ENCODE data around the gene DBNDD1.

DBNDD1 gene

GRCh38 chr16:89986600-89986999, 32.7 kb downstream of the DBNDD1 start:
- no peak for DNase-seq (ENCODE audit: extremely low spot score)
- ChIA-PET CTCF (no interaction called here), POLR2A (interaction anchor here (1.0 kb wide), 1 partner anchor 15 kb away, joined by 3 read pairs; no protein-coding TSS in a partner anchor)
- TF ChIP-seq SP1 (IDR thresholded peaks at IDR 0.05): no peak
- no peak for TF ChIP-seq FOXM1 (IDR thresholded peaks at IDR 0.05; ENCODE audit: borderline replicate concordance)
- TF ChIP-seq, protein P1, sequence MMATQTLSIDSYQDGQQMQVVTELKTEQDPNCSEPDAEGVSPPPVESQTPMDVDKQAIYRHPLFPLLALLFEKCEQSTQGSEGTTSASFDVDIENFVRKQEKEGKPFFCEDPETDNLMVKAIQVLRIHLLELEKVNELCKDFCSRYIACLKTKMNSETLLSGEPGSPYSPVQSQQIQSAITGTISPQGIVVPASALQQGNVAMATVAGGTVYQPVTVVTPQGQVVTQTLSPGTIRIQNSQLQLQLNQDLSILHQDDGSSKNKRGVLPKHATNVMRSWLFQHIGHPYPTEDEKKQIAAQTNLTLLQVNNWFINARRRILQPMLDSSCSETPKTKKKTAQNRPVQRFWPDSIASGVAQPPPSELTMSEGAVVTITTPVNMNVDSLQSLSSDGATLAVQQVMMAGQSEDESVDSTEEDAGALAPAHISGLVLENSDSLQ (IDR thresholded peaks at IDR 0.05): no peak
- TF ChIP-seq SUZ12 (IDR thresholded peaks at IDR 0.05): no peak
- TF ChIP-seq BHLHE40 (IDR thresholded peaks at IDR 0.05; ENCODE audit: borderline replicate concordance): no peak
- TF ChIP-seq HDGF (IDR thresholded peaks at IDR 0.05; ENCODE audit: borderline replicate concordance): no peak
- no peak for TF ChIP-seq LEF1 (IDR thresholded peaks at IDR 0.05; ENCODE audit: borderline replicate concordance)
- TF ChIP-seq ARNT (IDR thresholded peaks at IDR 0.05): no peak
- no peak for TF ChIP-seq NFRKB (IDR thresholded peaks at IDR 0.05)
- TF ChIP-seq FOXA1 (IDR thresholded peaks at IDR 0.05): no peak
- no peak for TF ChIP-seq ZNF384 (IDR thresholded peaks at IDR 0.05)
- TF ChIP-seq FOXK2 (IDR thresholded peaks at IDR 0.05): no peak
- TF ChIP-seq L3MBTL2 (conservative IDR thresholded peaks at IDR 0.05): no peak
- TF ChIP-seq TARDBP (IDR thresholded peaks at IDR 0.05): no peak
- no peak for TF ChIP-seq CTBP1 (IDR thresholded peaks at IDR 0.05; ENCODE audit: borderline replicate concordance)

DNA sequence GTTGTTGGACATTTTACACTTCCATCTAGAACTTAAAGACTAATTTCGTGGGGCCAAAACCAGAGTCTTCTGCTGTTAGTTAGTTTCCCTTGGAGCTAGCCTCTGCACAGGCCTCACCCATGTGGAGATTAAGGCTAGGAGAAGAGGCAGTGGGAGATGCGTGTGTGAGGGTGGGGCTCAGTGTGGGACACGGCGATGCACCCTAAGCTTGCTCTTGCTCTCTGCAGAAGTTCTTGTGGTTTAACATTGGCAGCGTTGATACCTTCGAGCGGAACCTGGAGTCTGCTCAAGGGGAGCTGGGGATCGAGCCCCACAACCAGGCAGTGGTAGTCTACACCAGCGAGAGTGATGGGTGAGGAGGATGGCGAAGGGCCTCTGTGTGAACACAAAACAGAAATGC, 34.0 kb downstream of the DBNDD1 start:
- ChIA-PET CTCF (no interaction called here), POLR2A (interaction anchor here (2.3 kb wide), 1 partner anchor 13 kb away, joined by 9 read pairs; no protein-coding TSS in a partner anchor)
- TF ChIP-seq FOXK2 (IDR thresholded peaks at IDR 0.05) (no peak), CTBP1 (IDR thresholded peaks at IDR 0.05; ENCODE audit: borderline replicate concordance) (no peak), HDGF (IDR thresholded peaks at IDR 0.05; ENCODE audit: borderline replicate concordance) (no peak), FOXM1 (IDR thresholded peaks at IDR 0.05; ENCODE audit: borderline replicate concordance) (no peak), ELF4 (IDR thresholded peaks at IDR 0.05) (no peak), L3MBTL2 (conservative IDR thresholded peaks at IDR 0.05) (no peak), ZNF384 (IDR thresholded peaks at IDR 0.05) (no peak), BHLHE40 (IDR thresholded peaks at IDR 0.05; ENCODE audit: borderline replicate concordance) (no peak)
- no peak for DNase-seq (ENCODE audit: extremely low spot score)

- ChIA-PET CTCF (no interaction called here), POLR2A (interaction anchor here (2.3 kb wide), 1 partner anchor 12 kb away, joined by 9 read pairs; no protein-coding TSS in a partner anchor)
- TF ChIP-seq, protein P1 (IDR thresholded peaks at IDR 0.05): no peak
- TF ChIP-seq TARDBP (IDR thresholded peaks at IDR 0.05) (no peak), FOXK2 (IDR thresholded peaks at IDR 0.05) (no peak), ARNT (IDR thresholded peaks at IDR 0.05) (no peak), FOXM1 (IDR thresholded peaks at IDR 0.05; ENCODE audit: borderline replicate concordance) (no peak), HDGF (IDR thresholded peaks at IDR 0.05; ENCODE audit: borderline replicate concordance) (no peak), L3MBTL2 (conservative IDR thresholded peaks at IDR 0.05) (no peak), NFRKB (IDR thresholded peaks at IDR 0.05) (no peak), FOXA1 (IDR thresholded peaks at IDR 0.05) (no peak), SP1 (IDR thresholded peaks at IDR 0.05) (no peak), BHLHE40 (IDR thresholded peaks at IDR 0.05; ENCODE audit: borderline replicate concordance) (no peak), LEF1 (IDR thresholded peaks at IDR 0.05; ENCODE audit: borderline replicate concordance) (no peak), ELF4 (IDR thresholded peaks at IDR 0.05) (no peak), ZNF384 (IDR thresholded peaks at IDR 0.05) (no peak), CTBP1 (IDR thresholded peaks at IDR 0.05; ENCODE audit: borderline replicate concordance) (no peak), SUZ12 (IDR thresholded peaks at IDR 0.05) (no peak)
- DNase-seq (ENCODE audit: extremely low spot score): no peak
Observed at GRCh38 chr16:89984216-89984615, 35.0 kb downstream of the DBNDD1 start.

GRCh38 chr16:89983536-89983935, 35.7 kb downstream of the DBNDD1 start:
- POLR2A ChIA-PET: interaction anchor here (2.3 kb wide), 1 partner anchor 11 kb away, joined by 9 read pairs; no protein-coding TSS in a partner anchor
- no peak for DNase-seq (ENCODE audit: extremely low spot score)
- no peak for TF ChIP-seq FOXM1 (IDR thresholded peaks at IDR 0.05; ENCODE audit: borderline replicate concordance)
- TF ChIP-seq CTBP1 (IDR thresholded peaks at IDR 0.05; ENCODE audit: borderline replicate concordance): no peak
- TF ChIP-seq, protein P1 (IDR thresholded peaks at IDR 0.05): no peak
- no peak for TF ChIP-seq LEF1 (IDR thresholded peaks at IDR 0.05; ENCODE audit: borderline replicate concordance)
- TF ChIP-seq ZNF384 (IDR thresholded peaks at IDR 0.05): no peak
- no peak for TF ChIP-seq NFRKB (IDR thresholded peaks at IDR 0.05)
- no peak for TF ChIP-seq BHLHE40 (IDR thresholded peaks at IDR 0.05; ENCODE audit: borderline replicate concordance)
- no peak for TF ChIP-seq TARDBP (IDR thresholded peaks at IDR 0.05)
- no peak for TF ChIP-seq ARNT (IDR thresholded peaks at IDR 0.05)
- no peak for TF ChIP-seq HDGF (IDR thresholded peaks at IDR 0.05; ENCODE audit: borderline replicate concordance)
- TF ChIP-seq ELF4 (IDR thresholded peaks at IDR 0.05): no peak
- no peak for TF ChIP-seq SP1 (IDR thresholded peaks at IDR 0.05)
- no peak for TF ChIP-seq L3MBTL2 (conservative IDR thresholded peaks at IDR 0.05)
- no peak for TF ChIP-seq FOXK2 (IDR thresholded peaks at IDR 0.05)
- no peak for TF ChIP-seq FOXA1 (IDR thresholded peaks at IDR 0.05)
- TF ChIP-seq SUZ12 (IDR thresholded peaks at IDR 0.05): no peak
- CTCF ChIA-PET: no interaction called here

- no peak for DNase-seq (ENCODE audit: extremely low spot score)
- POLR2A ChIA-PET: interaction anchor here (1.1 kb wide), 1 partner anchor 9 kb away, joined by 4 read pairs; no protein-coding TSS in a partner anchor
- CTCF ChIA-PET: no interaction called here
- TF ChIP-seq L3MBTL2 (conservative IDR thresholded peaks at IDR 0.05): no peak
Observed at GRCh38 chr16:89982318-89982717, 36.9 kb downstream of the DBNDD1 start.

DNA sequence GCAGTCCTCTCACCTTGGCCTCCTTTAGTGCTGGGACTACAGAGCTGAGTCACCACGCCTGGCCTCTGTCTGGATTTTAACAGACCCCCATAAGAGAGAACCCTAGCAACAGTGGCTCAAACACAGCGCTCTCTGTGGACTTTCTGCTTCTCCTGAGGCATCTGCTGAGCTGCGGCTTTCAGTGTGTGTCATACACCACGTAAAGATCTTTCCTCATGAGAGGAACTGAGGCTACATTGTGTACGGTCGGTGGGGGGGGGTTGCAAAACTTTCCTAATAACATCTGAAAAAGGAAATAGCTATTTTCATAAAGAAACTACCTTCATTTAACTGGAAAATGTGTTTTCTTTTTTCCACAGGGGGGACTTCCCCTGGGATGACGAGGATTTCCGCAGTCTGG, 37.8 kb downstream of the DBNDD1 start:
- POLR2A ChIA-PET: interaction anchor here (1.1 kb wide), 1 partner anchor 8 kb away, joined by 4 read pairs; no protein-coding TSS in a partner anchor
- CTCF ChIA-PET: no interaction called here
- TF ChIP-seq FOXA1 (IDR thresholded peaks at IDR 0.05) (no peak), ZNF384 (IDR thresholded peaks at IDR 0.05) (no peak), HDGF (IDR thresholded peaks at IDR 0.05; ENCODE audit: borderline replicate concordance) (no peak), TARDBP (IDR thresholded peaks at IDR 0.05) (no peak), L3MBTL2 (conservative IDR thresholded peaks at IDR 0.05) (no peak)
- no peak for DNase-seq (ENCODE audit: extremely low spot score)
